Naive thymus-derived CD8-positive, alpha-beta T cell (primary cell): ENCODE measurements around the gene UGT1A9. TPM values are rescaled to one million over a fixed set of nuclear protein-coding genes. Genes with fewer than 3 reads are reported as not detected.

Experiments used
- ATAC-seq, 2 donors: fragments of 150-1000 bp; cut with Tn5 transposase in 1 of 2; sonication (Bioruptor Pico), chemical (Tn5 transposase) in 1 of 2; 1 replicate in 1 of 2; 2 replicates in 1 of 2; pipeline ENCODE4 v1.10.0; 2021; ENCODE audit warnings: mild to moderate bottlenecking in 2 of 2, moderate library complexity in 2 of 2
- POLR2A ChIA-PET: fragments of 350-600 bp; sonication (Branson Sonifier 250); formaldehyde crosslinking; loops from one replicate; lab custom pipeline; 2021; ENCODE audit warnings: antibody characterized with exemption; lab: Charles Lee
- DNase-seq, 10 donors: peaks; one replicate each; pipeline versions ENCODE4 v3.0.0 to v3.0.0-alpha.2; 2020 to 2022
- H3K27ac Mint-ChIP-seq, 10 donors: one replicate each; pipeline ENCODE4 v1.8.0; 2020 to 2022; ENCODE audit warnings: mild to moderate bottlenecking in 10 of 10, mixed read lengths in 10 of 10, moderate library complexity in 4 of 10, inconsistent platforms in 1 of 10
- H3K27me3 Mint-ChIP-seq, 5 donors: one replicate each; pipeline ENCODE4 v1.8.0; 2021 to 2022; ENCODE audit warnings: mixed read lengths in 5 of 5
- H3K36me3 Mint-ChIP-seq, 3 donors: one replicate each; pipeline ENCODE4 v1.8.0; 2020 to 2022; ENCODE audit warnings: mixed read lengths in 3 of 3, mild to moderate bottlenecking in 2 of 3, inconsistent platforms in 1 of 3
- H3K4me1 Mint-ChIP-seq, 4 donors: one replicate each; pipeline ENCODE4 v1.8.0; 2021 to 2022; ENCODE audit warnings: mixed read lengths in 4 of 4
- H3K4me3 Mint-ChIP-seq, 10 donors: one replicate each; pipeline ENCODE4 v1.8.0; 2020 to 2022; ENCODE audit warnings: mild to moderate bottlenecking in 10 of 10, mixed read lengths in 10 of 10, moderate library complexity in 6 of 10, inconsistent platforms in 1 of 10
- H3K9me3 Mint-ChIP-seq, 9 donors: one replicate each; pipeline ENCODE4 v1.8.0; 2020 to 2022; ENCODE audit warnings: mixed read lengths in 9 of 9, mild to moderate bottlenecking in 3 of 9, inconsistent platforms in 1 of 9, moderate library complexity in 1 of 9
- polyA plus RNA-seq, 3 donors: library from polyadenylated mRNA; unstranded; fragments of 300-500 nt; fragmentation: Illumina TruSeq; gene quantifications; one replicate each; pipeline ENCODE4 v1.2.3, GENCODE V29; 2021
- total RNA-seq, 8 experiments: library from RNA in 2 of 8; stranded (reverse) in 2 of 8; gene quantifications; one replicate each; pipeline ENCODE4 v1.2.3 and lab custom pipeline; 2021 to 2026

UGT1A9 gene
- total and polyA plus RNA-seq, 5 experiments from 2014 or later: not detected

DNA sequence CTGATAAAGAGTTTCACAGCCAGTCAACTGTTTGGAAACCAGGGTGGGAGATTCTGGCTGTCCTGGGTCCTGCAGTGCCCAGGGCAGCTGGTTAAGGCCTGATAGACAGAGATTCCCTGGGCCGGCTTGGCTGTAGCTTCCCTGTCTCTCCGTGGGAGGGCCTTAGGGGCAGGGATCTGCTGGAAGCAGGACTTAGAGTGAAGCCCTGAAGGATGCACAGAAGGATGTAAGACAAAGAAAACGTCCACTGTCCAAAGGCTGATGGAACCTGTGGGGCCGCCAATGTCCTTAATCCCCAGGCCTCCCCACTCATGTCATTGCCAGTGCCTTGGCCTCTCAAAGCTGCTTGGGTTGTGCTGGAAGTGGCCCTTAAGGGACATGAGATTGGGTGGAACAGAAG lies 139.4 kb downstream of the UGT1A9 start:
- ATAC-seq: no peak
- H3K4me1 Mint-ChIP-seq: no peaks in the 10 kb centered on the region
- H3K4me3 Mint-ChIP-seq: no peak overlapping the region
- POLR2A ChIA-PET: no interaction called here
- DNase-seq: peak in 1 of 10 donors; percentile 11
- H3K27me3 Mint-ChIP-seq: peaks cover 3 to 18% (median 10%) of the 10 kb centered on the region in 5 donors
- H3K9me3 Mint-ChIP-seq: no peaks in the 10 kb centered on the region
- H3K36me3 Mint-ChIP-seq: no peaks in the 10 kb centered on the region
- no peak overlapping the region for H3K27ac Mint-ChIP-seq

- Mint-ChIP-seq H3K4me1 (no peaks in the 10 kb centered on the region), H3K27me3 (peaks cover 3 to 19% (median 12%) of the 10 kb centered on the region in 5 donors), H3K9me3 (no peaks in the 10 kb centered on the region), H3K27ac (no peak overlapping the region), H3K36me3 (no peaks in the 10 kb centered on the region), H3K4me3 (no peak overlapping the region)
- ATAC-seq (no peak), DNase-seq (peak in 1 of 10 donors; percentile 6)
- POLR2A ChIA-PET: no interaction called here
These were observed 140.0 kb downstream of the UGT1A9 start for GRCh38 chr2:233811732-233812131.

- H3K27me3 Mint-ChIP-seq: peaks cover 3 to 35% (median 15%) of the 10 kb centered on the region in 5 donors
- DNase-seq: no peak
- no peak overlapping the region for H3K4me3 Mint-ChIP-seq
- no peaks in the 10 kb centered on the region for H3K9me3 Mint-ChIP-seq
- no peaks in the 10 kb centered on the region for H3K36me3 Mint-ChIP-seq
- peaks cover 0 to 7% (median 5%) of the 10 kb centered on the region in 4 donors for H3K4me1 Mint-ChIP-seq
- no peak for ATAC-seq
- POLR2A ChIA-PET: no interaction called here
- no peak overlapping the region for H3K27ac Mint-ChIP-seq
These were observed 141.7 kb downstream of the UGT1A9 start for GRCh38 chr2:233813236-233814055.

DNA sequence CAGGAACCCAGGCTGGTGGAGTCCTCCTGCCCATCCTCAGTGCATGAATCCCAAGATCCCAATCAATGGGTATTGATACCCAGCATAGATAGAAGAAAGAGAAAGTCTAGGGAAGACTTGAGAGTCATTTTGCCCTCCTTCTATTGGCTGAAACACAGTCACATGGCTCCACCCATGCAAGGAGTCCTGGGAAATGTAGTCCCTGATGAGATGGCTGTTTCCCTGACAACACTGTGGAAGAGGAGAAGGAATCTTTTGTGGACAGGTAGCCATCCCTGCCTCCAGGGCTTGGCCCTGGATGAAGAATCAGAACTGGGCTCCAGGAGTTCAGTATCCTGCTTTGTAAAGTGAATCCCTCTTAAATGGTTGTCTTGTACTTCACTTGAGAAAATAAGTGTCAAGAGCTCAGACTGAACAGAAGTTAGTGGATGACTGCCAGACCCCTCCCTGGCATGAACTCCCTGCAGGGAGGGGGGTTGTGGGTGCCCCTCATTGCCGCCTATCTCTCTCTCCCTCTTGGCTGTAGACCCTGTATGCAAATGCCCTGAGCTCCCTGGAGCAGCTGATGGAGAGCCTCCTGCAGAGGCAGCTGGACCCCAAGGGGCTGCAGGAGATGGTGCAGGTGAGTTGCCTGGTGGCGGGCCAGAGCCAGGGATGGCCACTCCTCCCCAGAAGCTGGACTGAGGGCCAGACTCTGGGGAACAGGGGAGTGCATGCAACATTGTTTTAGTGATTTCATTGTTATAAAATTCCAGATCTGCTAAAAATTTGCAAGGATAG lies 142.5 kb downstream of the UGT1A9 start:
- H3K9me3 Mint-ChIP-seq: no peaks in the 10 kb centered on the region
- H3K27ac Mint-ChIP-seq: no peak overlapping the region
- POLR2A ChIA-PET: no interaction called here
- DNase-seq (peak in 1 of 10 donors; percentile 23), ATAC-seq (no peak)
- H3K4me1 Mint-ChIP-seq: peaks cover 0 to 7% (median 5%) of the 10 kb centered on the region in 4 donors
- peaks cover 3 to 28% (median 13%) of the 10 kb centered on the region in 5 donors for H3K27me3 Mint-ChIP-seq
- H3K36me3 Mint-ChIP-seq: no peaks in the 10 kb centered on the region
- H3K4me3 Mint-ChIP-seq: no peak overlapping the region

GRCh38 chr2:233815861-233816260 lies 144.2 kb downstream of the UGT1A9 start:
- Mint-ChIP-seq H3K9me3 (no peaks in the 10 kb centered on the region), H3K36me3 (no peaks in the 10 kb centered on the region), H3K27ac (no peak overlapping the region), H3K4me3 (no peak overlapping the region), H3K27me3 (peaks cover 0 to 18% (median 11%) of the 10 kb centered on the region in 5 donors), H3K4me1 (peaks cover 0 to 7% (median 5%) of the 10 kb centered on the region in 4 donors)
- POLR2A ChIA-PET: no interaction called here
- DNase-seq (no peak), ATAC-seq (no peak)

DNA sequence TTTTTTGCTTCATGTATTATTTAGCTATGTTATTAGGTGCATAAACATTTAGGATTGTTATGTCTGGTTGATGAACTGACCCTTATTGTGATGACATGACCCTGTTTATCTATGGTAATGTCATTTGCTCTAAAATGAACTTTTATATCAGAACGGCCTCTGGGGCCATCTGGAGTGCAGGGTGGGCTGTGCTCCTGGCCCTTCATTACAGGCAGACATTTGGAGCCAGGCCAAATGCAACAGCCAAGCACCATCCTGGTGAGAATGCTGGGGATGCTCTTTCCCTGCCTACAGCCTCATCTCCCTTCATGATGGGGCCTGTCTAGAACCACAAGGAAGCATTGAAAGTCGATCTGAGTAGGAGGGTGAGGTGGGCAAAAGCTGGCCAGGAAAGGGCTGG lies 144.6 kb downstream of the UGT1A9 start:
- no peak for ATAC-seq
- H3K4me1 Mint-ChIP-seq: peaks cover 0 to 7% (median 5%) of the 10 kb centered on the region in 4 donors
- no peak for DNase-seq
- POLR2A ChIA-PET: no interaction called here
- H3K27ac Mint-ChIP-seq: no peak overlapping the region
- no peak overlapping the region for H3K4me3 Mint-ChIP-seq
- peaks cover 0 to 18% (median 11%) of the 10 kb centered on the region in 5 donors for H3K27me3 Mint-ChIP-seq
- H3K36me3 Mint-ChIP-seq: no peaks in the 10 kb centered on the region
- H3K9me3 Mint-ChIP-seq: no peaks in the 10 kb centered on the region

- DNase-seq (no peak), ATAC-seq (no peak)
- Mint-ChIP-seq H3K27me3 (peaks cover 0 to 18% (median 11%) of the 10 kb centered on the region in 5 donors), H3K9me3 (no peaks in the 10 kb centered on the region), H3K4me3 (no peak overlapping the region), H3K4me1 (peaks cover 0 to 7% (median 5%) of the 10 kb centered on the region in 4 donors), H3K27ac (no peak overlapping the region), H3K36me3 (no peaks in the 10 kb centered on the region)
- POLR2A ChIA-PET: no interaction called here
These were observed 145.1 kb downstream of the UGT1A9 start for GRCh38 chr2:233816771-233817170.

- H3K27ac Mint-ChIP-seq: no peak overlapping the region
- no peak overlapping the region for H3K4me3 Mint-ChIP-seq
- peaks cover 0 to 18% (median 11%) of the 10 kb centered on the region in 5 donors for H3K27me3 Mint-ChIP-seq
- no peaks in the 10 kb centered on the region for H3K9me3 Mint-ChIP-seq
- DNase-seq (no peak), ATAC-seq (no peak)
- POLR2A ChIA-PET: no interaction called here
- no peaks in the 10 kb centered on the region for H3K36me3 Mint-ChIP-seq
- peaks cover 0 to 7% (median 5%) of the 10 kb centered on the region in 4 donors for H3K4me1 Mint-ChIP-seq
These were observed 145.7 kb downstream of the UGT1A9 start for GRCh38 chr2:233817361-233817911.

DNA sequence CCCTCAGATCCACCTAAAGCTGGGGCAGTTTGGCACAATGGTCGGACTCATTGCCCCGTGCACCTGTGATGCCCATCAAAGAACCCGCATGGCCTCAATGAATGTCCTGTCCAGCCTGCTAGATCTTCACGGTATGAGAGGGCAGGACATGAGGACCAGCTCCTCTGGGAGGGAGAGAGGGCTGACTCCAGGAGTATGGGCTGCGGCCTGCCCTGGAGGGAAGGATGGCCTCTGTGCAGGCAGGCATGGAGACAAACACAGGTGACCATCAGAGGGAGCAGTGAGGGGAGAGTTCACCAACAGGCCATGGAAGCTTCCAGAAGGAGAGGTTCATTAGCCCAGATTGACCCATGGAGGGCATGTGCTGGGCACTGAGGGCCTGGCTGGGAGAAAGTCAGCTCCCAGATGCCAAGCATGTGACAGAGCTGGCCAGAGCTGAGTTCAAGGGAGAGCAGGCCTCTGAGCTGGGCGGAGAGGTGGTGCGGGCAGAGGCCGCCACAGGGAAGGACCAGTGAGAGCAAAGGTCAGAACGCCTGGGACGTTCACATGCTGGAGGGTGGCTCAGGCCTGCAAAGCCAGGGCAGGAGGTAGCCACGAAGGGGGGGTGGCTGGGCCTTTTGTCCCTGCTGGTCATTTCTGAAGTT lies 146.4 kb downstream of the UGT1A9 start:
- H3K9me3 Mint-ChIP-seq: no peaks in the 10 kb centered on the region
- no peak overlapping the region for H3K4me3 Mint-ChIP-seq
- POLR2A ChIA-PET: no interaction called here
- H3K27me3 Mint-ChIP-seq: peaks cover 0 to 18% (median 11%) of the 10 kb centered on the region in 5 donors
- H3K4me1 Mint-ChIP-seq: peaks cover 0 to 7% (median 5%) of the 10 kb centered on the region in 4 donors
- ATAC-seq (no peak), DNase-seq (no peak)
- H3K27ac Mint-ChIP-seq: no peak overlapping the region
- no peaks in the 10 kb centered on the region for H3K36me3 Mint-ChIP-seq

- ATAC-seq: no peak
- POLR2A ChIA-PET: no interaction called here
- peak overlapping the region in 1 of 10 donors; percentile 18 for H3K27ac Mint-ChIP-seq
- H3K36me3 Mint-ChIP-seq: no peaks in the 10 kb centered on the region
- peaks cover 0 to 18% (median 11%) of the 10 kb centered on the region in 5 donors for H3K27me3 Mint-ChIP-seq
- no peaks in the 10 kb centered on the region for H3K9me3 Mint-ChIP-seq
- peaks cover 0 to 7% (median 5%) of the 10 kb centered on the region in 4 donors for H3K4me1 Mint-ChIP-seq
- no peak overlapping the region for H3K4me3 Mint-ChIP-seq
- no peak for DNase-seq
These were observed 147.2 kb downstream of the UGT1A9 start for GRCh38 chr2:233818639-233819621.

GRCh38 chr2:233819884-233820773 lies 148.4 kb downstream of the UGT1A9 start:
- ATAC-seq: no peak
- POLR2A ChIA-PET: no interaction called here
- peaks cover 4 to 18% (median 11%) of the 10 kb centered on the region in 5 donors for H3K27me3 Mint-ChIP-seq
- no peak overlapping the region for H3K4me3 Mint-ChIP-seq
- H3K36me3 Mint-ChIP-seq: no peaks in the 10 kb centered on the region
- peaks cover 0 to 7% (median 5%) of the 10 kb centered on the region in 4 donors for H3K4me1 Mint-ChIP-seq
- no peaks in the 10 kb centered on the region for H3K9me3 Mint-ChIP-seq
- peak in 2 of 10 donors; percentile 4 to 28 for DNase-seq
- peak overlapping the region in 2 of 10 donors; percentile 27 to 79 for H3K27ac Mint-ChIP-seq
